ENCODE measurements around the gene BCLAF1. TPM values are rescaled to one million over a fixed set of nuclear protein-coding genes. Genes with fewer than 3 reads are reported as not detected.

BCLAF1 gene
- total and polyA plus RNA-seq, 9 of the 15 experiments (the other 6 are each of a cell fraction or from before 2014, with no cell fraction given) = 65.4 to 286 (median 165) TPM

GRCh38 chr6:136289579-136290409 lies at the start of gene BCLAF1 (continued):
- TF ChIP-seq REST (IDR thresholded peaks at IDR 0.05; ENCODE audit: borderline replicate concordance) (no peak), REST (CRISPR knock-in tag; IDR thresholded peaks at IDR 0.05; ENCODE audit: low read depth) (peak; percentile 42; the same call in 1 of the 2 replicates), PRPF4 (IDR thresholded peaks at IDR 0.05; ENCODE audit: insufficient read depth, low read depth, low read length, poor library complexity, severe bottlenecking) (no peak), PHF20 (IDR thresholded peaks at IDR 0.05; ENCODE audit: partially characterized antibody) (peak; percentile 78), TAF1 (IDR thresholded peaks at IDR 0.05; ENCODE audit: control insufficient read depth, extremely low read depth, insufficient read depth, low read length, severe bottlenecking) (peak; percentile 98), ZNF253 (CRISPR knock-in tag; conservative IDR thresholded peaks at IDR 0.05) (0 out of 2 replicates have a peak, but pooled peaks have one; percentile 58), NFIC (IDR thresholded peaks at IDR 0.05) (peak; percentile 38; the same call in 1 of the 2 replicates), NCOA2 (IDR thresholded peaks at IDR 0.05; ENCODE audit: partially characterized antibody in 2 of 2) (no peak), NR2C2 (CRISPR knock-in tag; IDR thresholded peaks at IDR 0.05) (peak; percentile 83; the same call in 1 of the 2 replicates), NR2C2 (tag; IDR thresholded peaks at IDR 0.05) (peak; percentile 55), ARNT (IDR thresholded peaks at IDR 0.05) (peak in 1 of 2 experiments; percentile 79; a peak in 2 of 4 replicates), GATAD2A (IDR thresholded peaks at IDR 0.05) (no peak), KLF13 (tag; IDR thresholded peaks at IDR 0.05; ENCODE audit: borderline replicate concordance, low read depth) (no peak; the same call in 1 of the 2 replicates), AFF1 (IDR thresholded peaks at IDR 0.05; ENCODE audit: low read depth in 1 of 2, partially characterized antibody in 2 of 2) (peak in 1 of 2 experiments; percentile 69)
